Measurements from ENCODE around the gene FBN2. TPM values are rescaled to one million over a fixed set of nuclear protein-coding genes. Genes with fewer than 3 reads are reported as not detected.

FBN2 gene
- total and polyA plus RNA-seq, 9 of the 15 experiments (the other 6 are each of a cell fraction or from before 2014, with no cell fraction given) = 0.01 to 0.09 TPM; not detected in 7

- no peak for TF ChIP-seq SAFB2 (IDR thresholded peaks at IDR 0.05; ENCODE audit: borderline replicate concordance, low read depth, low read length, severe bottlenecking)
- TF ChIP-seq ZNF785 (CRISPR knock-in tag; IDR thresholded peaks at IDR 0.05) = no peak
- no peak for TF ChIP-seq ZBTB2 (IDR thresholded peaks at IDR 0.05)
- no peak for TF ChIP-seq HNRNPLL (IDR thresholded peaks at IDR 0.05; ENCODE audit: low read depth, low read length, poor library complexity, severe bottlenecking)
- TF ChIP-seq KLF10 (CRISPR knock-in tag; IDR thresholded peaks at IDR 0.05) = no peak
Measured at GRCh38 chr5:128208436-128208835, 329.6 kb downstream of the FBN2 start (continued).

Small RNA genes lying within 50 kb of the gene (small RNA-seq; reads per million reads assigned to genes)
- gene RF00019 = not detected
